OCI-LY3 (cell line): ENCODE results near the gene QSOX2.

ENCODE experiments used
- EZH2phosphoT487 ChIP-seq: fragments of 200-600 bp; shearing (Covaris generic); IDR thresholded peaks from 2 replicates; pipeline ENCODE4 v1.6.1; 2018; ENCODE audit warnings: antibody characterized with exemption, mixed run types, low read depth
- TF ChIP-seq, protein P1 (sequence below): fragments of 200-600, 300-600 bp; sonication (generic); IDR thresholded peaks from 2 replicates; pipeline ENCODE4 v1.5.1; 2014; ENCODE audit warnings: antibody characterized with exemption, low read length, low read depth

DNA sequence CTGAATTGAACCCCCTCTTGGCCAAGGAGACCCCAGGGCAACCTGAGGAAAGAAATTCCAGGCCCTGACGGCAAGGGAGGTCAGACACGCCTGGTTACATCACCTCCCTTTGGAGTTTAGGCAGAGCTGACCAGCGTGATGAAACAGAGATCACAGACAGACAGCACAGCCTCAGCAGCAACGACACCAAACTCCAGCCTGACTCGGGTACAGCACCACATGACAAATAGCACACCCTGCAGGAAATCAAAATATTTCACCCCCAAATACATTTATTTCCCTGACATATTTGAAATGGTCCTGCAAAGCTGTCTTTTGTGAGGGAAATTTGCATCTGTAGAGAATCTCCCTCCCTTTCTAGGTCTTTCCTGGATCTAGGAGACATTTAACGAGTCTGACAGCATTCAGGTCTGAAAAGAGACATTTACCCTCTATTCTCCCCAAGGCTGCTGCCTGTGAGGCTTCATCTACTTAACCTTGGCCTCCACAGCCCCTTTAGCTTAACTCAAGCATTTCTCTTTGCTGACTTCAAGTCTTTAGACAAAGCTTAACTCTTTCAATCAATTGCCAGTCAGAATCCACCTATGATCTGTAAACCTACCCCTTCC lies 2.6 kb downstream of the QSOX2 start:
- TF ChIP-seq, protein P1, sequence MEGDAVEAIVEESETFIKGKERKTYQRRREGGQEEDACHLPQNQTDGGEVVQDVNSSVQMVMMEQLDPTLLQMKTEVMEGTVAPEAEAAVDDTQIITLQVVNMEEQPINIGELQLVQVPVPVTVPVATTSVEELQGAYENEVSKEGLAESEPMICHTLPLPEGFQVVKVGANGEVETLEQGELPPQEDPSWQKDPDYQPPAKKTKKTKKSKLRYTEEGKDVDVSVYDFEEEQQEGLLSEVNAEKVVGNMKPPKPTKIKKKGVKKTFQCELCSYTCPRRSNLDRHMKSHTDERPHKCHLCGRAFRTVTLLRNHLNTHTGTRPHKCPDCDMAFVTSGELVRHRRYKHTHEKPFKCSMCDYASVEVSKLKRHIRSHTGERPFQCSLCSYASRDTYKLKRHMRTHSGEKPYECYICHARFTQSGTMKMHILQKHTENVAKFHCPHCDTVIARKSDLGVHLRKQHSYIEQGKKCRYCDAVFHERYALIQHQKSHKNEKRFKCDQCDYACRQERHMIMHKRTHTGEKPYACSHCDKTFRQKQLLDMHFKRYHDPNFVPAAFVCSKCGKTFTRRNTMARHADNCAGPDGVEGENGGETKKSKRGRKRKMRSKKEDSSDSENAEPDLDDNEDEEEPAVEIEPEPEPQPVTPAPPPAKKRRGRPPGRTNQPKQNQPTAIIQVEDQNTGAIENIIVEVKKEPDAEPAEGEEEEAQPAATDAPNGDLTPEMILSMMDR: no peak
- TF ChIP-seq EZH2phosphoT487: no peak
